Fibroblast of mammary gland (primary cell): ENCODE results near the gene RABGAP1L.
"Not testable (repeated sequence)": the region's sequence is repeated elsewhere in the genome, so short reads cannot be mapped to it uniquely, and the experiment has no call there.

ENCODE experiments used
- DNase-seq: peaks from one replicate; pipeline ENCODE4 v3.0.0-alpha.2; 2010; ENCODE audit warnings: low read depth
- H3K4me3 ChIP-seq: 2 replicates; pipeline ENCODE4 v1.5.1; 2011; ENCODE audit warnings: low read depth, mild to moderate bottlenecking, low read length, moderate library complexity; ENCODE audit not compliant: control insufficient read depth
- CTCF ChIP-seq: conservative IDR thresholded peaks from 2 replicates; pipeline ENCODE4 v1.5.1; 2011; ENCODE audit warnings: low read depth, low read length, inconsistent platforms; ENCODE audit not compliant: control insufficient read depth, insufficient read depth

RABGAP1L gene

GRCh38 chr1:174689524-174689923 is 530.2 kb downstream of the RABGAP1L start:
- no peak for DNase-seq
- TF ChIP-seq CTCF = no peak
- no peak overlapping the region for H3K4me3 ChIP-seq

- no peak for DNase-seq
- H3K4me3 ChIP-seq = no peak overlapping the region
Measured at GRCh38 chr1:174690266-174690665, 530.9 kb downstream of the RABGAP1L start.

GRCh38 chr1:174692313-174692712 is 533.0 kb downstream of the RABGAP1L start:
- H3K4me3 ChIP-seq = no peak overlapping the region
- peak; percentile 48 for DNase-seq
- TF ChIP-seq CTCF = peak; percentile 10

More at GRCh38 chr1:174690266-174690665, 530.9 kb downstream of the RABGAP1L start:
- TF ChIP-seq CTCF = no peak

- TF ChIP-seq CTCF = no peak
- H3K4me3 ChIP-seq = no peak overlapping the region
Measured at GRCh38 chr1:174693085-174693484, 533.8 kb downstream of the RABGAP1L start.

GRCh38 chr1:174693539-174693938 is 534.2 kb downstream of the RABGAP1L start:
- DNase-seq, H3K4me3 ChIP-seq: not testable (repeated sequence)

More at GRCh38 chr1:174693085-174693484, 533.8 kb downstream of the RABGAP1L start:
- DNase-seq = no peak

- DNase-seq = no peak
- TF ChIP-seq CTCF = no peak
Measured at GRCh38 chr1:174696026-174696821, 536.9 kb downstream of the RABGAP1L start.

GRCh38 chr1:174700314-174700713 is 541.0 kb downstream of the RABGAP1L start:
- H3K4me3 ChIP-seq = no peak overlapping the region
- TF ChIP-seq CTCF = no peak
- DNase-seq = no peak

More at GRCh38 chr1:174696026-174696821, 536.9 kb downstream of the RABGAP1L start:
- no peak overlapping the region for H3K4me3 ChIP-seq
